ENCODE measurements around the gene MKLN1.
"Not testable (repeated sequence)": the region's sequence is repeated elsewhere in the genome, so short reads cannot be mapped to it uniquely, and the experiment has no call there.

Gene MKLN1

DNA sequence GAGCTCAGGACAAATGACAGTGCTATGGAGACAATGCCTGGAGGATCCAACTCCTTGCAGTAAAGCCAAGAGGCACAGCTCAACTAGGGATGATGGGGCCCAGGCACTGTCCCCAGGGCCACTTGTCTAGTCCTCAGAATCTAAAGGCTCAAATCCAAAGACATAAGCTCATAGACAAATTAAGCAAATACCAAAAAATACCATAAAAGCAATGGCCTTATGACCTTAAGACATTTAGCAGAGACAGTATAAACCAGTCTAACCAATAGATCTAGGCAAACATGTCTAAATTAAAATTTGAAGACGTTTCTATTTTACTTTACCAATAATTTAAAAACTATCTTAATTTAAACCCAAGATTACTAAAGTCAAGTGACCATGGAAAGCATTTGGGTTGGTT, 14.8 kb upstream of the MKLN1 start:
- no peak for DNase-seq (ENCODE audit: low spot score)

DNA sequence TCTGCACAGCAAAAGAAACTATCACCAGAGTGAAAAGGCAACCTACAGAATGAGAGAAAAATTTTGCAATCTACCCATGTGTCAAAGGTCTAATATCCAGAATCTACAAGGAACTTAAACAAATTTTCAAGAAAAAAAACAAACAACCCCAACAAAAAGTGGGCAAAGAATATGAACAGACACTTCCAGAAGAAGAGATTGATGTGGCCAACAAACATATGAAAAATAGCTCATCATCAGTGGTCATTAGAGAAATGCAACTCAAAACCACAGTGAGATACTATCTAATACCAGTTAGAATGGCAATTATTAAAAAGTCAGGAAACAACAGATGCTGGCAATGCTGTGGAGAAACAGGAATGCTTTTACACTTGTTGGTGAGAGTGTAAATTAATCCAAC, 7.1 kb upstream of the MKLN1 start:
- no peak for DNase-seq (ENCODE audit: low spot score)

DNA sequence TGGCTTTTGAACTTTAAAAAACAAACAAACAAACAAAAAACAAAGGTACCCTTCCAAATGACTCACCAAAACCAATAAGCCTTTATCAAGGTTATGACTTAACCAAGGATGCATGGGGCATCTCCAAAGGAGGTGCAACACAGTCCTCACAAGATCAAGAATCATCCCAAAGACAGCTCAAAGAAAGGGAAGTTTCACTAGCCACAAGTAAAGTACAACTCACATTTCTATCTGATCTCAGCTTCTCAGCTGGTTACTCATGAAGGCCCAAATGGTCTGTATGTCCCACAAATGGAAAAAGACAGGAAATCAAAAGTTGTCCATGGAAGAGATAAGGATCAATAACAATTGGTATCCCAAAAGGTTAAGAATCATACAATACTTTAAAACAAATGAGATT, 6.0 kb upstream of the MKLN1 start:
- no peak for DNase-seq (ENCODE audit: low spot score)

GRCh38 chr7:131322061-131322460, 5.6 kb upstream of the MKLN1 start:
- DNase-seq (ENCODE audit: low spot score) = no peak

- DNase-seq (ENCODE audit: low spot score) = no peak
Measured at GRCh38 chr7:131322861-131323260, 4.8 kb upstream of the MKLN1 start.

DNA sequence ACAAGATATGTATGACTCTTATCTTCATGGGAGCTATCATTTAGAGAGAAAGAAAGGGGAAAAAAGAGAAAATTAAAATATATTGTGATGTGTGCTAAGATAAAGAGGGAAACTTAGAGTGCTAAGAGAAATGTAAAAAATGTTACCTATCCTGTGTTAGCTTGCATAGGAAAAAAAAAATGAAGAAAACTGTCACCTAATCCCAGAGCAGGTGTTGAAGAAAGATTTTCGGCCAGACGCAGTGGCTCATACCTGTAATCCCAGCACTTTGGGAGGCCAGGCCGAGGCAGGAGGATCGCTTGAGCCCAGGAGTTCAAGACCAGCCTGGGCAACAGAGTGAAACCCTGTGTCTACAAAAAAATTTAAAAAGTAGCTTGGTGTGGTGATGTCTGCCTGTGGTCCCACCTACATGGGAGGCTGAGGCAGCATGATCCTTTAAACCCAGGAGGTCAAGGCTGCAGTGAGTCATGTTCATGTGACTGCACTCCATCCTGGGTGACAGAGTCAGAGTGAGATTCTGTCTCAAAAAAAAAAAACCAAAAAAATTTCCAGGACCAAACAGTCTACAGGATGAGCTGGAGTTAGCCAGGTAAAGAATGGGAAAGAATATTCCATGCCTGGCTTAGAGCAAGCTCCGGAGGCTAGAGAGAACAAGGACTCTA, 2.4 kb upstream of the MKLN1 start:
- no peak for DNase-seq (ENCODE audit: low spot score)

GRCh38 chr7:131326576-131326975, 1.1 kb upstream of the MKLN1 start:
- DNase-seq (ENCODE audit: low spot score) = no peak

DNA sequence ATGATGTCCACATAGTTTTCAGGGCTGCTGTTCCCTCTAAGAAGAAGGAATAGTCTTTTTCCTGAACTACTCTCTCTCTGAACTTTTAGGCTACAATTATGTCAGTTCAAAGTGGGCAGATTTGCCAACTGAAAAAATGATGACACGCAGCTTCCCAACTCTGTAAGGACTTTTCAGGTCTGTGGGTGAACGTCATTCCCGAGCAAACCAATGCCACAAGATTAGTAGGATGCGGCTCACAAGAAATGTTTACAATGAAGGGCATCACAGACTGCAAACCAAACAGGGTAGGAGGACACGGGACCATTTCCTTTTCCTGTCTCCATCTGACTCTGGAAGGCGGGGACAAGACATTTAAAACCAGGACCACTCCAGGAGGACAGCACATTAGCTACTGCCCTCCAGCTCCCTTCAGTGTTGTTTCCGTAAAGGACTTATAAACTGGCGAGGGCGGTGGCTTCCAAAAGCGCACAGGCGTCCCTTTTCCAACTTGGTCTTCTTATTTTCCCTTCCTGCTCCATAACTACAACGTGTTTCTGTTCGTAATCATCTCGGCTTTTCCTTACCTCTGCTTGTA, 539 bp upstream of the MKLN1 start:
- DNase-seq (ENCODE audit: low spot score) = no peak

- peak; percentile 53 for DNase-seq (ENCODE audit: low spot score)
Measured at GRCh38 chr7:131328377-131329175, 900 bp downstream of the MKLN1 start.

DNA sequence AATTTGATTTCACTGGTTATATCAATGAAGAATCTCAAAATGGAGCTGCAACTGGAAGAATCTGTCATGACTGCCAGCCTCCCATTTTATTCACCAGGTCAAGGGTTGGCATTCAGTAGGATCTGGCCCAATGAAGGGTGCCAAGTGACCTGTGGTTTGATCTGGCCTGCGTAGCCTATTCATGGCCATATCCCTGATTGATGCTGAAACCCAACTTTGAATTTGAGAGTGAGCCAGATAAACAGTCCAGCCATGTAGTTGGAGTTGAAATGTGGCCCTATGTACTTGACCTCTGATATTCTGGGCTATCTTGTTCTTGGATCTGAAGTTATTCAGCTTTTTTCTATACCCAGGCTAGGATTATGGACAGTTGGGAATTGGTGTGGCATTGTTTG, 1.5 kb downstream of the MKLN1 start:
- peak; percentile 34 for DNase-seq (ENCODE audit: low spot score)

DNA sequence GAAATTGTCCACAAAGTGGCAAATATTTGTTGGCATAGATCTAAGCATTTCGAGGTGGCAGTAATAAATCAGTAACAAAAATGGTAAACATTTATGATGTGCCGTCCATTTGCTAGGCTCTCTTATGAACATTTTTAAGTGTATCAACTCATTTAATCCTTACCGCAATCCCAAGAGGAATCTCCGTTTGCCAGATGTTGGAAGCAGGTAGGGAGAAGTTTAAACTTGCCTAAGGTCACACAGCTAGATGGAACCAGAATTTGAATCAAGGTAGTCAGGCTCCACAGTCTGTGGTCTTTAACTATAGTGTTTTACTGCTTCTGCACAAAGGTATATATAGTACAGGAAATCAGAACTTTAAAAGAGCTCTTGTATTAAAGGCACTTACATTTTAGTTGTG, 2.6 kb downstream of the MKLN1 start:
- DNase-seq (ENCODE audit: low spot score) = no peak

- DNase-seq (ENCODE audit: low spot score) = no peak
Measured at GRCh38 chr7:131331806-131332205, 4.1 kb downstream of the MKLN1 start.

- not testable (repeated sequence) for DNase-seq (ENCODE audit: low spot score)
Measured at GRCh38 chr7:131332729-131333128, 5.1 kb downstream of the MKLN1 start.

DNA sequence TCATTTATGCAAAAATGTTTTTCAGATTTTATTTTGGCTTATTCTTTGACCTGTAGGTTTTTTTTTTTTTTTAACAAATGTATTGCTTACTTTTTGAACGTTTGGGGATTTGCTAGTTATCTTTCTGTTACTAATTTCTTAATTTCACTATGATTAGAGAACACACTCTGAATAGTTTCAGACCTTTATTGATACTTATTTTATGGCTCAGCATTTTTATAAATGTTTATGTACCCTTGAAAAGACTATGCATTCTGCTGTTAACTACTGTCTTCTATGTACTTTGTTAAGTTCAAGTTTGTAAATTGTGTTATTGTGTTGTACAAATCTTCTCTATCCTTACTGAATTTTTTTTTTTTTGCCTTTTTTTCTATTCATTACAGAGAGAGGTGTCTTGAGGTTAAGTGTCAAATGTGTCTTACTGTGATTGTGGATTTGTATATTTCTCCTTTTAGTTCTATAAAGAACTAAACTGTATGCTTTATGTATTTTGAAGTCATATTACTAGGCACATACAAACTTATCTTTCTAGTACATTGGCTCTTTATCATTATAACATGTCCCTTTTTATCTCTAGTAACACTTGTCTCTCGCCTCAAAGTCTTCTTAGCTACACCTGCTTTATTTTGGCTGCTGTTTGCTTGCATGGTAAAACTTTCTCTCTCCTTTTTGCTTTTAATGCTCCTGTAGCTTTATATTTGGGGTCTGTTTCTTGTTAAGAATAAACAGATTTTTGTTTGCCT, 8.1 kb downstream of the MKLN1 start:
- DNase-seq (ENCODE audit: low spot score) = no peak

GRCh38 chr7:131336956-131337355, 9.3 kb downstream of the MKLN1 start:
- DNase-seq (ENCODE audit: low spot score) = peak; percentile 41

DNA sequence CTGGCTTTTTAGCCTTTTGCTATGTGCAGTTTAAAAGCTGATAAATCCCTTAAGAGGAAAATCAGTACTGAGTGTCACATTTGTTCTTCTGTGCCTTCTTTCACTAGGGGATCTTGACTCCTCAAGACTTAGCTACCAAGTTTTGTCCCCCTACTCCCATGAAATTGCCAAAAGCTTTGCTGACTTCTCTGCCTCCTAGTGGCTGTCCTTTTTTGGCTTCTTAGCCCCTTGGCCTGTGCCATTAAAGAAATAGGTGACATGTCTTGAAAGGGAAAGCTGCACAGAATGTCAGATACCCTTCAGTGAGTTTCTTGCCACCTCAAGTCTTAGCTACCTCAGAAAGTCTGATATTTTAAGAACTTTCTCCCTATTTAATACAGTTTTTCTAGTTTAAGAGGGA, 10.5 kb downstream of the MKLN1 start:
- peak; percentile 38 for DNase-seq (ENCODE audit: low spot score)

GRCh38 chr7:131338691-131339390, 11.2 kb downstream of the MKLN1 start:
- DNase-seq (ENCODE audit: low spot score) = no peak

DNA sequence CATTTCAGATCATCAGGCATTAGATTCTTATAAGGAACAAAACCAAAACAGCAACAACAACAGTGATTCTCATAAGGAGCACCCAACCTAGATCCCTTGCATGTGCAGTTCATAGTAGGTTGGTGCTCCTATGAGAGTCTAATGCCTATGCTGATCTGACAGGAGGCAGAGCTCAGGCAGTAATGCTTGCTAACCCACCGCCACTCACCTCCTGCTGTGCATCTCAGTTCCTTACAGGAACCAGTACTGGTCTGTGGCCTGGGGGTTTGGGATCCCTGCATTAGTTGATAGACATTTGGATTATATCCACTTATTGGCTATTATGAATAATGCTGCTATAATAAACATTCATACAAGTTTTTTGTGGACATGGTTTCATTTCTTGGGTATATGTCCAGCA, 14.0 kb downstream of the MKLN1 start:
- DNase-seq (ENCODE audit: low spot score) = no peak

- DNase-seq (ENCODE audit: low spot score) = no peak
Measured at GRCh38 chr7:131342864-131343442, 15.3 kb downstream of the MKLN1 start.

DNA sequence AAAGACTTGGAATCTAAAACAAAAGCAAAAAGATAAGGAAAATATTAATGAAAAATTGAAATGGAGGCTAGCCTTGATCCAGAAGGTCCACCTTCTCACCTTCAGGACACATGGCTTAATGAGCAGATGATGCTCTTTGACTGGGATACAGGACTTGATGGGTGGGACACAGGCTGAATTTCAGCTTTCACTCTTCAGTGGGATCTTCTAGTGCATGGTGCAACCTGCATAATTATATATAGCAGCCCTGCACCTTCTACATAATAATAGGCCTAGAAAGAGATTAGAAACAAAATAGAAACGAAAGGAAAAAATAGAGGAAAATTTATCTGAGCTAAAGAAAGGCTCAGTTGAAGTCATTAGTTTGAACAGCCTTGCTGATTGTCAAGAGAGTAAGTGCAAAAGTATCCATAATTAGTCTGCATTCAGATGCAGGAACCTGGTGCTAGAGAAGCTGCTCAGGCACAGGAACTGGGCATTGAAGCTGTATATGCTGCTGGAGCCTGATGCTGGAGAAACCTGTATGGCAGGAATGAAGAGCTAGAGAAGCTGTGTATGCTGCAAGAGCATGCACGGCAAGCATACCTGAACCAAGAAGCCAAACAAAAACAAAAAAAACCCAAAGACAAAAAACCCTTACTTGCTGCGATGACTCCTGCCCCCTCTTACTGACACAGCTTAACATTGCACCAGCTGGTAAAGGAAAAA, 19.4 kb downstream of the MKLN1 start:
- no peak for DNase-seq (ENCODE audit: low spot score)

DNA sequence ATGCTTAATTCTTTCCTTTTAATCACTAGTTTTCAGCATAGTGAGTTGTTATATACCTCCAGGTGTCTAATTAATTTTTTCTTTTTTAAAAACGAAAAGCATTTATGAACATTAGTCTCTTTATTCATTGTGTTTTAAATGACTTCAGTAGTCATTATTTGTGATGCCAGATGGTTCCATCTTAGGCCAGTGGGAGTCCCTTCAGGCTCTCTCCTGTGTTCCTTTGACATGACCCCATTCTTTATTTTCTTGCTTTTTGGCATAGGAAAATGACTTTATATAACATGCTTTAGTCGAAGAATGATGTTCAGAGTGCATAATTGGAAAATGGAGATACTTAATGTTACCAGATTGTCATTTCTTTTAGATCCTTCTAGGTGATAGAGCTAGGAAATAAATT, 24.4 kb downstream of the MKLN1 start:
- no peak for DNase-seq (ENCODE audit: low spot score)

Measured in NAMALWA (cell line).